HEK293T (cell line): ENCODE results near the gene OPA3.

ENCODE experiments used
- ARNT ChIP-seq: fragments of 450-650 bp; IDR thresholded peaks from 2 replicates; pipeline ENCODE4 v1.6.1; 2017; ENCODE audit warnings: mild to moderate bottlenecking
- BHLHE40 ChIP-seq: fragments of 450-650 bp; IDR thresholded peaks from 2 replicates; pipeline ENCODE4 v1.6.1; 2016; ENCODE audit warnings: mild to moderate bottlenecking, moderate library complexity, borderline replicate concordance
- CTBP1 ChIP-seq: fragments of 450-650 bp; IDR thresholded peaks from 2 replicates; pipeline ENCODE4 v1.6.1; 2016; ENCODE audit warnings: borderline replicate concordance
- FOXK2 ChIP-seq: fragments of 450-650 bp; IDR thresholded peaks from 2 replicates; pipeline ENCODE4 v1.6.1; 2016; ENCODE audit warnings: mild to moderate bottlenecking
- FOXM1 ChIP-seq: fragments of 450-650 bp; IDR thresholded peaks from 2 replicates; pipeline ENCODE4 v1.6.1; 2017; ENCODE audit warnings: mild to moderate bottlenecking, borderline replicate concordance
- PKNOX1 ChIP-seq: fragments of 450-650 bp; IDR thresholded peaks from 2 replicates; pipeline ENCODE4 v1.6.1; 2016
- SP1 ChIP-seq: fragments of 450-650 bp; IDR thresholded peaks from 2 replicates; pipeline ENCODE4 v1.6.1; 2017
- SUZ12 ChIP-seq: fragments of 450-650 bp; IDR thresholded peaks from 2 replicates; pipeline ENCODE4 v1.6.1; 2016; ENCODE audit warnings: mild to moderate bottlenecking
- TARDBP ChIP-seq: fragments of 450-650 bp; IDR thresholded peaks from 2 replicates; pipeline ENCODE4 v1.6.1; 2016
- ZNF384 ChIP-seq: fragments of 450-650 bp; IDR thresholded peaks from 2 replicates; pipeline ENCODE4 v1.6.1; 2016

GRCh38 chr19:45587873-45588272 lies 3.3 kb upstream of the OPA3 start:
- no peak for TF ChIP-seq ARNT
- no peak for TF ChIP-seq FOXK2
- no peak for TF ChIP-seq TARDBP
- no peak for TF ChIP-seq PKNOX1
- no peak for TF ChIP-seq SP1
- TF ChIP-seq FOXM1, result no peak
- TF ChIP-seq BHLHE40, result no peak
- TF ChIP-seq ZNF384, result no peak
- no peak for TF ChIP-seq SUZ12
- no peak for TF ChIP-seq CTBP1
